Type B pancreatic cell (in vitro differentiated cells): ENCODE results near the gene BPIFB4. TPM values are rescaled to one million over a fixed set of nuclear protein-coding genes. Genes with fewer than 3 reads are reported as not detected.

ENCODE experiments used
- DNase-seq: peaks from one replicate; pipeline ENCODE4 v3.0.0; 2021; ENCODE audit warnings: mixed read lengths; ENCODE audit not compliant: unreplicated experiment; ENCODE audit errors: extremely low spot score
- H3K27ac Mint-ChIP-seq: 2 replicates; pipeline ENCODE4 v1.8.0; 2021; ENCODE audit warnings: mild to moderate bottlenecking, mixed read lengths
- H3K27me3 Mint-ChIP-seq: 2 replicates; pipeline ENCODE4 v1.8.0; 2021; ENCODE audit warnings: mixed read lengths
- H3K36me3 Mint-ChIP-seq: 2 replicates; pipeline ENCODE4 v1.8.0; 2021; ENCODE audit warnings: mixed read lengths
- H3K4me1 Mint-ChIP-seq: one replicate; pipeline ENCODE4 v1.8.0; 2021; ENCODE audit warnings: mixed read lengths; ENCODE audit not compliant: unreplicated experiment
- H3K4me3 Mint-ChIP-seq: 2 replicates; pipeline ENCODE4 v1.8.0; 2021; ENCODE audit warnings: mild to moderate bottlenecking, mixed read lengths
- H3K9me3 Mint-ChIP-seq: 2 replicates; pipeline ENCODE4 v1.8.0; 2021; ENCODE audit warnings: mixed read lengths
- CTCF ChIP-seq: fragments of 200-600 bp; sonication (generic); conservative IDR thresholded peaks from 2 replicates; pipeline ENCODE4 v1.5.0; 2021; ENCODE audit warnings: antibody characterized with exemption, mild to moderate bottlenecking
- total RNA-seq: library from RNA; stranded (reverse); gene quantifications from 2 replicates; pipeline ENCODE4 v1.2.1, GENCODE V29; 2021; ENCODE audit warnings: low replicate concordance

The BPIFB4 gene
- total RNA-seq, 1 donor from 2014 or later: not detected

DNA sequence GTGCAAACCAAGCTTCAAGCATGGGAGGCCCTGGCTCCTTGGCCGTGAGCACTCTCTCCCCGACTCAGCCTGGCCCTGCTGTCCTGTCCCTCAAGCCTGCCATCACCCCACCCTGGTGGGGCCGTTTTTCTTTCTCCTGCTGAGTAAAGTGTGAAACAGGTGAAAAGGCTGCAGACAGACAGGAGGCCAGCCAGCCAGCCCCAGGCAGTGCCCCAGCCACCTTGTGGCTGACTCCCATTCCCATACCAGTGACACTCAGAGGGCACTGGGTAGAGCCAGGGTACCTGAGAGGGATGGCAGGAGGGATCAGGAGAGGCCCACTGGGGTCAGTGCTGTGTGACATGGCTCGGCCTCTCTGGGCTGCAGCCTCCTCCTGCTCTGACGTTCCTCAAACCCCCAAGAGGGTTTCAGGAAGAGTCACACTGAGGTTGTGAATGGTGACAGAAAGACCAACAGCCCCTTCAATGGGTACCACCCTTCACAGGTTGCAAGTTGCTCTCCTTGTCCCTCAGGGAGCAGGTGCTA, 52.6 kb downstream of the BPIFB4 start:
- Mint-ChIP-seq H3K27ac (no peak overlapping the region), H3K4me1 (no peaks in the 10 kb centered on the region), H3K36me3 (no peaks in the 10 kb centered on the region), H3K27me3 (peaks cover 15% of the 10 kb centered on the region), H3K4me3 (no peak overlapping the region), H3K9me3 (no peaks in the 10 kb centered on the region)
- no peak for DNase-seq
- no peak for TF ChIP-seq CTCF

DNA sequence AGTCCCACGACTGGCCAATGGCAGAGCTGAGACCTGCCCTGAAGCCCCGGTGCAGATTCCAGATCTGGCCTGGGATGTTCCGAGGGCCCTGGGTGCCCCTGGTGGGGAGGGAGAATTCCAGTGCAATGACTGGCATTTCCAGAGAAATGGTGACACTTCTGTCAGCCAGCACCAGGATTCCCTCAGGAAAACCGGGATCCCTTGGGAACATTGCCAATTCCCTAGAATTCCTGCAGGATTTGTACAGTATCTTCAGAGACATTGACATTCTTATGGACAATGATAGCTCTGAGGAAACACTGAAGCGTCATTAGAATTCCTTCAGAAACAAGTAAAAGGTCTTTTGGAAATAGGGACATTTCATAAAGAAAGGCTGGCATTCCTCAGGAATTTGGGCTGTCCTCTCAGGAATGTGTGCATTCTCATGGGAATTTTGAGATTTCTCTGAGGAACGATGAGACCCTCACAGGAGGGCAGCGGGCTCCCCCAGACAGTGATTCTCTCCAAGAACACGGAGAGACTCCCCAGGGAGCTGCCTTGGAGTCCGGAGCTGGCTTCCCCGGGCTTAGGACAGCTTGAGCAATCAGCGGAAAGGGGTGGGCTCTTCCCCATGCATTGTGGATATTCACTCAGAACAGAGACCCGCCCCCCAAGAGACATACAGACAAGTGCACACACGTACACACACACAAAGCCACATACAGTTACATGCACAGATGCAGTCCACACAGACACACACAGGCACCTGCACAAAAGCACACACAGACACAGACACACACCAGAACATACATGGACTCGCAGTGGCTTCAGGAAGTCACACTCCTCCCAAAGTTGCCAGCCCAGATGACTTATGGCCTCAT, 53.3 kb downstream of the BPIFB4 start:
- Mint-ChIP-seq H3K36me3 (no peaks in the 10 kb centered on the region), H3K27ac (no peak overlapping the region), H3K4me3 (no peak overlapping the region), H3K4me1 (no peaks in the 10 kb centered on the region), H3K9me3 (no peaks in the 10 kb centered on the region), H3K27me3 (peaks cover 15% of the 10 kb centered on the region)
- no peak for TF ChIP-seq CTCF
- DNase-seq: no peak

GRCh38 chr20:33133373-33133941, 54.0 kb downstream of the BPIFB4 start:
- TF ChIP-seq CTCF: no peak
- Mint-ChIP-seq H3K36me3 (no peaks in the 10 kb centered on the region), H3K27ac (no peak overlapping the region), H3K9me3 (no peaks in the 10 kb centered on the region), H3K4me1 (no peaks in the 10 kb centered on the region), H3K4me3 (no peak overlapping the region), H3K27me3 (peaks cover 15% of the 10 kb centered on the region)
- DNase-seq: no peak

- H3K27me3 Mint-ChIP-seq: peaks cover 11% of the 10 kb centered on the region
- no peaks in the 10 kb centered on the region for H3K4me1 Mint-ChIP-seq
- DNase-seq: no peak
- no peaks in the 10 kb centered on the region for H3K36me3 Mint-ChIP-seq
- no peak overlapping the region for H3K4me3 Mint-ChIP-seq
- no peak for TF ChIP-seq CTCF
- no peaks in the 10 kb centered on the region for H3K9me3 Mint-ChIP-seq
- H3K27ac Mint-ChIP-seq: no peak overlapping the region
Measured at GRCh38 chr20:33137195-33137594, 57.8 kb downstream of the BPIFB4 start.

DNA sequence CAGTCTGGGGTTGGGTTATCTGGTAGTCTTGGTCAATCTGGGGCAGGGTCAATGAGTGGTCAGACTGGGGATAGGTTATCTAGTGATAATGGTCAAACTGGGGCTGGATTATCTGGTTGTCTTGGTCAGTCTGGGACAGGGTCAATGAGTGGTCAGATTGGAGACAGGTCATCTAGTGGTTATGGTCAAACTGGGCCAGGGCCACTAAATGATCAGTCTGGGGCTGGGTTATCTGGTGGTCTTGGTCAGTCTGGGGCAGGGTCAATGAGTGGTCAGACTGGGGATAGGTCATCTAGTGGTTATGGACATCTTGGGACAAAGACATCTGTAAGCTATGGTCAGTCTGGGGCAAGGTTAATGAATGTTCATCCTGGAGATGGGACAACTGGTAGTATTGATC, 60.0 kb downstream of the BPIFB4 start:
- H3K4me3 Mint-ChIP-seq: no peak overlapping the region
- no peaks in the 10 kb centered on the region for H3K9me3 Mint-ChIP-seq
- DNase-seq: peak; percentile 39
- TF ChIP-seq CTCF: no peak
- H3K27ac Mint-ChIP-seq: no peak overlapping the region
- H3K4me1 Mint-ChIP-seq: no peaks in the 10 kb centered on the region
- peaks cover 16% of the 10 kb centered on the region for H3K27me3 Mint-ChIP-seq
- H3K36me3 Mint-ChIP-seq: no peaks in the 10 kb centered on the region
